IPS DF 6.9 (cell line): Measurements from ENCODE around the gene C2orf42.
"Not testable (repeated sequence)": the region's sequence is repeated elsewhere in the genome, so short reads cannot be mapped to it uniquely, and the experiment has no call there.

Source experiments
- DNase-seq: peaks from one replicate; pipeline ENCODE4 v3.0.0-alpha.2; 2013; ENCODE audit warnings: low read depth, low spot score
- H3K27ac ChIP-seq: one replicate; pipeline ENCODE4 v1.5.1; 2013; ENCODE audit warnings: low read length, control low read depth
- H3K27me3 ChIP-seq: 2 replicates; pipeline ENCODE4 v1.6.1; 2013; ENCODE audit warnings: mild to moderate bottlenecking, low read length; ENCODE audit not compliant: control insufficient read depth, insufficient read depth
- H3K36me3 ChIP-seq: 2 replicates; pipeline ENCODE4 v1.6.1; 2013; ENCODE audit warnings: low read length; ENCODE audit not compliant: control insufficient read depth, insufficient read depth
- H3K4me1 ChIP-seq: 2 replicates; pipeline ENCODE4 v1.6.1; 2013; ENCODE audit warnings: low read length; ENCODE audit not compliant: control insufficient read depth, insufficient read depth
- H3K4me3 ChIP-seq: 2 replicates; pipeline ENCODE4 v1.5.1; 2013; ENCODE audit warnings: mild to moderate bottlenecking, low read length
- H3K9me3 ChIP-seq: 2 replicates; pipeline ENCODE4 v1.6.1; 2013; ENCODE audit warnings: low read length, inconsistent platforms; ENCODE audit not compliant: control insufficient read depth, insufficient read depth
- WGBS: extraction: QIAGEN DNeasy Blood & Tissue Kit; methylation state at CpG from one replicate; pipeline ENCODE4 v1.1.7; 2013; ENCODE audit warnings: mixed read lengths, missing lambda C conversion rate; ENCODE audit not compliant: insufficient read length, insufficient coverage; 5-methylcytosine and 5-hydroxymethylcytosine counted together

The C2orf42 gene

GRCh38 chr2:70103531-70104061 lies 87.2 kb downstream of the C2orf42 start:
- H3K9me3 ChIP-seq = no peaks in the 10 kb centered on the region
- peaks cover 4% of the 10 kb centered on the region for H3K4me1 ChIP-seq
- no CpG with 5 or more reads among the region's 5 CpGs for WGBS
- no peaks in the 10 kb centered on the region for H3K36me3 ChIP-seq
- no peak overlapping the region for H3K4me3 ChIP-seq
- no peak overlapping the region for H3K27ac ChIP-seq
- no peaks in the 10 kb centered on the region for H3K27me3 ChIP-seq
- no peak for DNase-seq

GRCh38 chr2:70102323-70102905 lies 88.4 kb downstream of the C2orf42 start:
- H3K27ac ChIP-seq, H3K27me3 ChIP-seq, H3K4me3 ChIP-seq, H3K9me3 ChIP-seq, DNase-seq, H3K4me1 ChIP-seq, H3K36me3 ChIP-seq: not testable (repeated sequence)
- no CpG with 5 or more reads among the region's 29 CpGs for WGBS

GRCh38 chr2:70101686-70102085 lies 89.1 kb downstream of the C2orf42 start:
- not testable (repeated sequence) for H3K27me3 ChIP-seq, H3K36me3 ChIP-seq, DNase-seq, H3K27ac ChIP-seq, H3K9me3 ChIP-seq, H3K4me3 ChIP-seq, H3K4me1 ChIP-seq
- WGBS = no CpG with 5 or more reads among the region's 11 CpGs

- WGBS = no CpG with 5 or more reads among the region's 6 CpGs
- Histone ChIP-seq H3K36me3 (no peaks in the 10 kb centered on the region), H3K9me3 (no peaks in the 10 kb centered on the region), H3K27ac (no peak overlapping the region), H3K4me1 (peaks cover 2% of the 10 kb centered on the region), H3K27me3 (no peaks in the 10 kb centered on the region), H3K4me3 (no peak overlapping the region)
- no peak for DNase-seq
Measured at GRCh38 chr2:70101174-70101573, 89.6 kb downstream of the C2orf42 start.
